Pancreas (tissue), 10 donors: ENCODE results near the gene TMEM205. TPM values are rescaled to one million over a fixed set of nuclear protein-coding genes. Genes with fewer than 3 reads are reported as not detected.
"Not testable (repeated sequence)": the region's sequence is repeated elsewhere in the genome, so short reads cannot be mapped to it uniquely, and the experiment has no call there.

Experiments
- ATAC-seq, 4 donors: fragments of 200-7000 bp; cut with Tn5 transposase; one replicate each; pipeline versions ENCODE4 v1.8.0 to v1.9.1; 2020; ENCODE audit warnings: mild to moderate bottlenecking in 4 of 4, moderate library complexity in 4 of 4
- DNase-seq, 6 donors: peaks; one replicate each; pipeline ENCODE4 v3.0.0-alpha.2; 2020
- FAIRE-seq: peaks from 2 replicates; lab custom pipeline; 2012; peaks lifted over from hg19 to GRCh38; lab: Jason Lieb, UNC
- H3K27ac ChIP-seq, 4 donors: fragments of 200-600 bp; sonication (generic); 1 replicate in 3 of 4; 2 replicates in 1 of 4; pipeline versions ENCODE4 v1.5.0 to v1.8.0; 2020
- H3K27me3 ChIP-seq, 4 donors: fragments of 200-600 bp; one replicate each; pipeline ENCODE4 v1.8.0; 2021
- H3K36me3 ChIP-seq, 3 donors: fragments of 200-600 bp; sonication (generic) in 1 of 3; one replicate each; pipeline versions ENCODE4 v1.5.0 to v1.8.0; 2020 to 2021
- H3K4me1 ChIP-seq, 3 donors: fragments of 200-600 bp; one replicate each; pipeline ENCODE4 v1.8.0; 2021
- H3K4me3 ChIP-seq, 4 donors: fragments of 200-600 bp; sonication (generic) in 2 of 4; one replicate each; pipeline versions ENCODE4 v1.5.0 to v1.8.0; 2020 to 2021
- H3K9me3 ChIP-seq, 4 donors: fragments of 200-600 bp; one replicate each; pipeline ENCODE4 v1.8.0; 2021
- CTCF ChIP-seq, 4 donors: fragments of 200-600 bp; sonication (generic) in 3 of 4; IDR thresholded peaks; one replicate each; pipeline versions ENCODE4 v1.5.0 to v1.8.0; 2021; ENCODE audit warnings: antibody characterized with exemption in 4 of 4
- WGBS, 2 donors: extraction: QIAGEN DNeasy Blood & Tissue Kit; methylation state at CpG; one replicate each; pipeline ENCODE4 v1.1.7; 2013; 5-methylcytosine and 5-hydroxymethylcytosine counted together
- intact Hi-C, 3 donors: fragments of 100-400 bp; cut with DNase I; formaldehyde crosslinking; loops; one replicate each; pipeline versions ENCODE4 v1.11.1 to v1.14.2; 2022
- polyA plus RNA-seq, 2 donors: library from polyadenylated mRNA; stranded (reverse); fragments of 200-250 nt; gene quantifications; one replicate each; pipeline ENCODE4 v1.2.3, GENCODE V29; 2013
- total RNA-seq, 6 donors: library from RNA; stranded (reverse); fragmentation: NEBNext Ultra II Directional in 4 of 6; extraction: Animal tissue kit (Norgen Biotek cat#: 25700) in 4 of 6; gene quantifications; one replicate each; pipeline versions ENCODE4 v1.2.1 to v1.2.4, GENCODE V29; 2021 to 2023
- donor health status: healthy with polysubstance abuse.
- donor health status: DM: no; HTN: no; CAD: no; lungs with moderate emphysema.
- donor health status: DM: no; HTN: no; CAD: no.
- donor health status: control.
- donor health status: control.
- donor health status: Bipolar disorder and iron deficiency.
- donor health status: DM: yes; HTN: yes; CAD: no.
- donor health status: DM: no; HTN: no; CAD: no.
- donor health status: DM: no; HTN: no; CAD: no.
- donor health status: DM: yes; HTN: yes; CAD: no.

Gene TMEM205
- total and polyA plus RNA-seq, 8 donors = 41.4 to 175 (median 57.9) TPM

- intact Hi-C loops = no loop called here
- Histone ChIP-seq H3K27me3 (no peaks in the 10 kb centered on the region), H3K27ac (peak overlapping the region in 1 of 4 donors; percentile 85), H3K9me3 (no peaks in the 10 kb centered on the region), H3K4me3 (no peak overlapping the region), H3K36me3 (no peaks in the 10 kb centered on the region), H3K4me1 (peaks cover 0 to 20% (median 9%) of the 10 kb centered on the region in 3 donors)
- whole genome bisulfite sequencing, 2 donors = 77 to 79% methylated on average over 7 of the region's 7 CpGs
- no peak for TF ChIP-seq CTCF (IDR thresholded peaks at IDR 0.05)
- ATAC-seq = no peak
- no peak for FAIRE-seq
- no peak for DNase-seq
Measured at GRCh38 chr19:11347546-11348039, 1.5 kb upstream of the TMEM205 start.

- Histone ChIP-seq H3K9me3 (no peaks in the 10 kb centered on the region), H3K4me3 (peak overlapping the region in 3 of 4 donors; percentile 51 to 68 (median 63)), H3K36me3 (no peaks in the 10 kb centered on the region), H3K27me3 (no peaks in the 10 kb centered on the region), H3K27ac (peak overlapping the region; percentile 48 to 87 (median 74)), H3K4me1 (peaks cover 0 to 20% (median 9%) of the 10 kb centered on the region in 3 donors)
- WGBS, 2 donors = 28 to 30% methylated on average over 15 of the region's 15 CpGs
- DNase-seq (peak in 2 of 6 donors; percentile 46 to 47), ATAC-seq (peak in 1 of 4 donors; percentile 2), FAIRE-seq (no peak)
- intact Hi-C loops = no loop called here
- no peak for TF ChIP-seq CTCF (IDR thresholded peaks at IDR 0.05)
Measured at GRCh38 chr19:11345122-11345803, 805 bp downstream of the TMEM205 start.

GRCh38 chr19:11342429-11342828 lies 3.6 kb downstream of the TMEM205 start:
- ATAC-seq = no peak
- H3K27ac ChIP-seq = no peak overlapping the region
- FAIRE-seq = no peak
- DNase-seq = no peak
- H3K4me3 ChIP-seq = no peak overlapping the region
- H3K36me3 ChIP-seq = no peaks in the 10 kb centered on the region
- no peaks in the 10 kb centered on the region for H3K27me3 ChIP-seq
- H3K9me3 ChIP-seq = no peaks in the 10 kb centered on the region
- no peak for TF ChIP-seq CTCF (IDR thresholded peaks at IDR 0.05)
- peaks cover 4 to 25% (median 9%) of the 10 kb centered on the region in 3 donors for H3K4me1 ChIP-seq
- 88 to 89% methylated on average over 3 of the region's 3 CpGs for WGBS, 2 donors
- intact Hi-C loops = no loop called here

GRCh38 chr19:11340099-11340467 lies 6.0 kb downstream of the TMEM205 start:
- intact Hi-C loops, H3K27me3 ChIP-seq, ATAC-seq, H3K9me3 ChIP-seq, FAIRE-seq: not testable (repeated sequence)
- WGBS, 2 donors = 89 to 91% methylated on average over 8 of the region's 8 CpGs
- Histone ChIP-seq H3K27ac (peak overlapping the region; percentile 13 to 80 (median 68)), H3K36me3 (peaks cover 3 to 16% (median 12%) of the 10 kb centered on the region in 3 donors), H3K4me1 (peaks cover 4 to 23% (median 9%) of the 10 kb centered on the region in 3 donors), H3K4me3 (peak overlapping the region in 1 of 4 donors; percentile 93)
- DNase-seq = peak in 1 of 6 donors; percentile 24

- FAIRE-seq (no peak), DNase-seq (peak; percentile 95 to 98 (median 96)), ATAC-seq (peak; percentile 81 to 93 (median 90))
- H3K4me1 ChIP-seq = peaks cover 4 to 17% (median 9%) of the 10 kb centered on the region in 3 donors
- H3K27ac ChIP-seq = peak within 1 kb of the TSS; percentile 61 to 85 (median 78)
- peaks cover 3 to 22% (median 18%) of the 10 kb centered on the region in 3 donors for H3K36me3 ChIP-seq
- H3K4me3 ChIP-seq = peak within 1 kb of the TSS; percentile 72 to 94 (median 88)
- no peaks in the 10 kb centered on the region for H3K27me3 ChIP-seq
- intact Hi-C loops = no loop called here
- 4% methylated on average over 51 to 53 of the region's 53 CpGs for WGBS, 2 donors
- TF ChIP-seq CTCF (IDR thresholded peaks at IDR 0.05) = no peak
- no peaks in the 10 kb centered on the region for H3K9me3 ChIP-seq
Measured at GRCh38 chr19:11339254-11340098, 6.6 kb downstream of the TMEM205 start, which contains the start of gene RAB3D. Gene RAB3D, minus strand, starts transcription at chr19:11339657. Its CDS starts 2,258 bp downstream, at chr19:11337399.
